GM19035 (cell line): ENCODE measurements around the gene AKT1.
"Not testable (repeated sequence)": the region's sequence is repeated elsewhere in the genome, so short reads cannot be mapped to it uniquely, and the experiment has no call there.

Experiments
- ATAC-seq: cut with Tn5 transposase; IDR thresholded peaks from one replicate; pipeline ENCODE4 v1.9.1; 2021; ENCODE audit not compliant: unreplicated experiment

Gene AKT1

DNA sequence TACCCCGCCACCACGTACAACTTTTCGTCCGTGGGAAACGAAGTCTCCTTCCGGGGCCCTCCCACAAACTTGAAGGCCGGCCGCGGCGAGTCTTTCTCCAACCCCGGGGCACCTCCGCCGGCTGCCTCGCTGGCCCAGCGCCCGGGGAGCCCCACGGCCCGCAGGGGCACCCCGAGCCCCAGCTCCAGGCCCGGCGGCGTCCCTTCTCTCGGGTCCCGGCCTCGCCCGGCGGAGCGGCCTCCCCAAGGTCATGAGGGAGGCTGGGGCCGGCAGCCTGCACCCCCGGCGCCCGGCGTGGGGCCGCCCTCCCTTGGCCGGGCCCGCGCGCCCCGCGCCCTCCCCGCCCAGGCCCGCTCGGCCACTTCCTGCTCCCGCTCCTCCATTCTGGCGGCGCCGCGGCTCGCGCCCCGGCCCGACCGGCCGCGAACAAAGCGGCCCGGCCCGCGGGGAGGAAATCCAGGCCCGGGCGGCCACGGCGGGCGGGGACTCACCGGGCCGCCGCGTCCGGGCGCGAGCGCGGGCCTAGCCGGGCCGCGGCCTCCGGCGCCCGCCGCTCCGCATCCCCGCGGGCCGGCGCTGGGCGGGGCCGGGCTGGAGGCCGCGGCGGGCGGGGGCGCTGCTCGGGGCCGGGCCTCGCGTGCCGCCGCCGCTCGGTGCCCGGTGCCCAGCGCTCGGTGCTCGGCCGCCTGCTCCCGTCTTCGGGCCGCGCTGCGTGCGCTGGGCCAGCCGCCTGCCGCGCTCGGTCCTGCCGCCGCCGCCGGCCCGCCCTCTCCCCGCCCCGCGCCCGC is at the start of gene AKT1:
AKT1 (minus strand) TSS at position 756 of the 788 bp plus-strand sequence. CDS start 3,105 bp downstream, outside the sequence.
- ATAC-seq: peak; percentile 53

DNA sequence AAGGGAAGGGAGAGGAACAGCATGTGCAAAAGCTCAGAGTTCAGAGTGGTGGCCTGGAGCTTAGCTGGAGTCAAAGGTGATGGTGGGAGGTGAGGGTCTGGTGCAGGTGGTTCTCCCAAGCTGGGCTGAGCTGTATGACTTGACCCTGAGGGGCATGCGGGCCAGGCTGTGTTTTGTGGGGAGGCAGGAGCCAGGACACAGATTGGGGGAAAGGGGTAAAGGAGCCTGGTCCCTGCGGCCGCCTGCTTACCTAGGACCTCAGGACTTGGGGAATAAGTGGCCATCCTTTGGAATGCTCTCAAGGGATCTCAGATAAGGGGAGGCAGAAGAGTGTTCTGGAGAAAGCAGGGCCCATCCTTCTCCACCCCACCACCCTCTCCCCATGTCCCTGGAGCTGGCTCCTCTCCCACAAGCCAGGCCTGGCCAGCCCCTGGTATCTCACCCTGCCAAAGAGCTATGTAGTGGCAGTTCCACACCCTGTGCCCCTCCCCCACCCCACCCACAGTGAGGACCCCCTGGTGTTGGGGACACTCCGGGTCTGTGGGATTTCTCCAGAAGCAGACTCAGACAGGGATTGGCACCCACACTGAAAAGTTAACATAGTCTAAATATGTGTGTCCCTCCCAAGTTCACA is 49.6 kb upstream of the AKT1 start:
- ATAC-seq: no peak

DNA sequence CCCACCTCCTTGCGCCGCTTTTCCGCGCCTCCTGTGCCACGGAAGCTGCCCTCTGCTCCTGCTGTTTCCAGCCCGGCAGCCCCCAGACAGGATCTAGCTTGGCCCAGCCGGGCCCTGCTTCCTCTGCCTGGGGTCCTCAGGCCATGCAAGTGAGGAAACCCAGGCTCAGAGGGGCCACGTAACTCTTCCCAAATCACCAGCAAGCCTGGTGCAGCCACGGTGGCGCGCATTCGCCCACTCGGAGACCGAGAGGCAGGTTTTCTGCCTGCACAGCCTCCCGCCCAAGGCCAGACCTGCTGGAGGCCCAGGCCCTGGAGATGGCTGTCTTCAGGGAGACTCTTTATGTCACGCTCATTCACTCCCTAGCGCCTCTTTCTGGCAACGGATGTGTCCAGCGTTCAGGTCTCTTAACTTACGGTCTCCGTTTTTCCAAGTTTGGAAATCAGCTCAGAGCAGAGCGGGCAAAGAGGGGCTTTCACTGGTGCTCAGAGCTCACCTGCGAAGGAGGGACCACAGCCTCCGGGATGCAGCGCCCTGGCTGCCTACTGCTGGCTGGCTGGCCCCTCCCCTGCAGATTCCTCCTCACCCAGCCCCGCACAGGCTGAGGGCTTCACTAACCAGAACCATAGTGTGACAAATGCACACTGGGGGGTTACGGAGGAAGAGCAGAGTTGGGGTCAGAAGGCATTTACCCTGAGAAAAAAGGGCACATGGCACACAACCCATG is 48.9 kb upstream of the AKT1 start:
- ATAC-seq: no peak

DNA sequence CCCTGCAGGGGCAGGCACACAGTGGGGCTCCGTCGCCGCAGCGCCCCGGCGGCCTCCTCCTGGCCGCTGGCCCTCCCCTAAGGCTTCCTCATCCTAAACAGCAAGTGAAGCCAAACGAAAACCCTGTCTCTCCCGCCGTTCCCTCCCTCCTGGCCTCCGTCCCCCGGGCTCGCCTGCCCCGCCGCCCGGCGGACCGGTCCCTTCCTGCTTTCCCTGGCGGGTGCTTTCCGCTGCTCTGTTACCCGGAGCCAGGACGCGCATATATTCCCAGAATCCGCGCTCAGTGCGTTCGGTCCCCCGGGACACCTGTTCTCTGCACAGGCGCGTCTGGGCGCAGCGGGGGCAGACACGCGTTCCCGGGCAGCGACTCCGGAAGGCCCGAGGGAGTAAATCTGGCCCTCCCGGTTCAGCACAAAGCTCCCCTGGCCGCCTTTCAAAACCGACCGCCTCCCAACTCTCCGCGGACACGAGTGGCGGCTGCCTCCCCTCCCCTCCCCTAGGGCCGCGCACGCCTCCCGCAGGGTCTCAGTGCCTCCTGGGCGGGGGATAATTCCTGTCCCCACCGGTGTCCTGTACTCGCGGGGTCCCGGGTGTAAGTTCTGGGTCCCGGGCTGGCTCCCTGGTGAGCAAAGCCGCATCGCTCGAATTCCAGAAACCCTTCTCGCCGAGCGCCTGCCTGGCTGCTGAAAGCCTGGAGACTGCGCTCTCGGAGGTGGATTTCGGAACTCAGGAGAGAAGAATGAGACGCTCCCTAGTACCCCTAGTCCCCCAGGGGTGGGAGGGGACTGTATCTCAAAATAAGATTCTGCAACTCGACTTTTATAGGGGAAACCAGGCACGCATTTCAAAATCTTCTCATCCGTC is 48.1 kb upstream of the AKT1 start:
- ATAC-seq: no peak

DNA sequence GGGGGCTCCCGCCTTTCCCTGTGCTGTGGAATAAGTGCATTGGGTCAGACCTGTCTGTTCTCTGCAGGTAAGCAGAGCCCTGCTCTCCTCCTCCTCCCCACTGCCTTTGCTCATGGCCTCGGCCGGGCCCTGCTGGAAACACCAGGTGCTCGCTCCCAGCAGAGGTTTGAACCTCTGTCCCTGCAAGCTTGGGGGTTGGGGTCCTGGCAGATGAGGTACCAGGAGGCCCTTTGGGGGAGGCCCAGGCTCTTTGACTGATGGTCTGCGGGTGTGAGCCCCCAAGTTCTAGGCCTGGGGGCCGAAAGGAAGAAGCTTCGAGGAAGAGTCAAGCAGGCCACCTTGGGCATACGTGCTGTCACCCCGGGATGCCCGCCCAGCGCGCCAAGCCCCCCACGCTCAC is 47.5 kb upstream of the AKT1 start:
- no peak for ATAC-seq

DNA sequence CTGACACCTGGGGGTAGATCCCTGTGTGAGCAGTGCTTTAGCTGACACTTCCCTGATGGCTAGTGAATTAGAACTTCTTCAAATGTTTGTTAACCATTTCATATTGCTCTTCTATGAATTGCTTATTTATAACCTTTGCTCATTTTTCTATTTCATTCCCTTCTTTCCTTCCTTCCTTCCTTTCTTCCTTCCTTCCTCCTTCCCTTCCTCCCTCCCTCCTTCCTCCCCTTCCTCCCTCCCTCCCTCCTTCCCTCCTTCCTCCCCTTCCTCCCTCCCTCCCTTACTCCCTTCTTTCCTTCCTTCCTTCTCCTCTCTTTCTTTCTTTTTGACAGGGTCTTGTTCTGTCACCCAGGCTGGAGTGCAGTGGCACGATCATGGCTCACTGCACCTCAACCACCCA is 46.2 kb upstream of the AKT1 start:
- no peak for ATAC-seq

DNA sequence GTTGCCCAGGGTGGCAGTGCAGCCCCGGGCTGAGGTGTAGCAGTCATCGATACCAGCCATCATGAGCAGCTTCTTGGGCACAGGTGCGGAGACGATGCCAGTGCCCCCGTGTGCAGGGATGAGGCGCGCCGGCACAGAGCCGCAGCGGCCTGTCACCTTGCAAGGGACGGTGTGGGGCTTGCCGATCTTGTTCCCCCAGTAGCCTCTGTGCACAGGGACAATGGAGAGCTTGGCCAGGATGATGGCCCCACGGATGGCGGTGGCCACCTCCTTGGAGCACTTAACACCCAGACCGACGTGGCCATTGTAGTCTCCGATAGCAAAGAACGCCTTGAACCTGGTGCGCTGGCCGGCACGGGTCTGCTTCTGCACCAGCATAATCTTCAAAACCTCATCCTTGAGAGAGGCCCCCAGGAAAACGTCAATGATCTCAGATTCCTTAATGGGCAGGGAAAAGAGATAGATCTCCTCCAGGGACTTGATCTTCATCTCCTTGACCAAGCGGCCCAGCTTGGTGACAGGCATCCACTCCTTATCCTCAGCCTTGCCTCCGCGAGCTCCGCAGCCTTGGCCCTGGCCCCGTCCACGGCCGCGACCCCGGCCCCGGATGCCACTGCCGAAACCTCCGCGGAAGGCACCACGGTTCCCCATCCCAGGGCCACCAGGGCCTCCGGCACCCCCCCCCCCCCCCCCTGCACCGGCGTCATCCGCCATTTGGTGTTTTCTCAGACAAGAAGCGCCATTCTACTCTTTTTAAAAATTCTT is 40.8 kb upstream of the AKT1 start:
- not testable (repeated sequence) for ATAC-seq

DNA sequence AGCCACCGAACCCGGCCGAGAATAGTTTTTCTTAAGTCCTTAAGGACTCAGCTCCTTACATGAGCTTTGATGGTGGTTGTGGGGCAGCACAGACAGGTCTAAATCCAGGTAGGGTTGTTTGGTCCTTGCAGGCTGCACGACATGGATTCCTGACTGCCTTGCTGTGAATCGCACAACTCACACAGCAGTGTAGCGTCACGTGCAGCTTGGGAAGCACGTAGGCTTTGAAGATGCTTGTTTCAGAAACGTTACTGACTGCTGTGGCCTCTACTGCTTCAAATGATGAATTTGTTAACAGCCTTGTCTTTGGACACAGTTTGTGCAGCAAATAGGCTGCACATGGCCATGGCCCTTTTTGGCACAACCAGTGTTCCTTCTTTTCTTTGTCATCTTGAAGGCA is 35.2 kb upstream of the AKT1 start:
- no peak for ATAC-seq

DNA sequence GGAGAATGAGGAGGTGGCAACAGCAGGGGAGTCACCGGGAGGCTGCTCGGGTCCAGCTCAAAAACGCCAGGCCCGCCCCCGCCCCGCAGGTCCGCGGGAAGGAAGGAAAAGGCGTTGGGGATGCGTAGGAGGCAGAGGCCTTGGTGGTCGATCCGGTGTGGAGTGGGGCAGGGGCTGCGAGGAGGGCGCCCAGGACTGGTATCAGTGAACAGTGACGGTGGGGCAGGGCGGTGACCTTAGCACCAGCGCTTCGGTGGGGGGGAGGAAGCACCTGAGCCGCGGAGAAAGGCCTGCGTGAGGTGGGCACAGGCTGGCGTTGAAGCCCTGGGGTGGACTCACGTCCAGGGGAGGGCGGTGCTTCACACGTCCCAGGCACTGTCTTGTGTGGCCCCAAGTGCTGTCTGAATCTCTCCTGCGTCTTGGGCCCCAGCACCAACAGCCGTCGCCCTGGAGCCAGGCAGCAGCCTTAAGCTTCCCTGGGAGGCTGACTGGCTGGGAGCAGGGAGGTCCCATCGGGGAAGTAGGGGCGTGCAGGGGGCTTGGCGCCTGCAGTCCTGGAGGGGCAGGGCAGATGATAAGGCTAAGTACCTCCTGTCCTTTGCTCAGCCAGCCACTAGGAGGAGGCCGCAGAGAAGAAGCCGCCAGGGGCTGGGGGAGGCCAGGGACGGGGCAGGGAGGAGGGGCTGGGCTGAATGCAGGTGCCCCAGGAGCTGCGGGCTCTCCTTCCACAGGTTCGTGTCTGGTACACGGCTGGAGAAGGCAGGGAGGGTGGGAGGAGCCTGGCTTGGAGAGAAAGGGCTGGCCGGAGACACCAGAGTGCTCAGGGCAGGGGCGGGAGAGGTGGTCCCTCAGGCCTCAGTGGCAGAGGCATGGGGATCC is 31.9 kb upstream of the AKT1 start:
- no peak for ATAC-seq

DNA sequence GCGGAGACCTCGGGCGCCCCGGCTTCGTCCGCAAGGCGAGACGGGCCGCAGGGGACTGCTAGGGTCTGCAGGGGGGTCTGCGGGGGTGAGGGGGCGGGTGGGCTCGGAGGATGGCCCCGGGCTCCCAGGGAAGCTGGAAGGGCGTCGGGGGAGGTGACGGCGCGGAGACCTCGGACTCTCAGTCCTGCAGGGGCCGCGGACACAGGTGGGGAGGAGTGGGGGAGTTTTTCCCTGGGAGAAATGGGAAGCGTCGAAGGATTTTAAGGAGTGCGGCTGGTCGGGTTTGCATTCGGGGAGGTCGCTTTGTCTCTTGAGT is 31.3 kb upstream of the AKT1 start:
- no peak for ATAC-seq

DNA sequence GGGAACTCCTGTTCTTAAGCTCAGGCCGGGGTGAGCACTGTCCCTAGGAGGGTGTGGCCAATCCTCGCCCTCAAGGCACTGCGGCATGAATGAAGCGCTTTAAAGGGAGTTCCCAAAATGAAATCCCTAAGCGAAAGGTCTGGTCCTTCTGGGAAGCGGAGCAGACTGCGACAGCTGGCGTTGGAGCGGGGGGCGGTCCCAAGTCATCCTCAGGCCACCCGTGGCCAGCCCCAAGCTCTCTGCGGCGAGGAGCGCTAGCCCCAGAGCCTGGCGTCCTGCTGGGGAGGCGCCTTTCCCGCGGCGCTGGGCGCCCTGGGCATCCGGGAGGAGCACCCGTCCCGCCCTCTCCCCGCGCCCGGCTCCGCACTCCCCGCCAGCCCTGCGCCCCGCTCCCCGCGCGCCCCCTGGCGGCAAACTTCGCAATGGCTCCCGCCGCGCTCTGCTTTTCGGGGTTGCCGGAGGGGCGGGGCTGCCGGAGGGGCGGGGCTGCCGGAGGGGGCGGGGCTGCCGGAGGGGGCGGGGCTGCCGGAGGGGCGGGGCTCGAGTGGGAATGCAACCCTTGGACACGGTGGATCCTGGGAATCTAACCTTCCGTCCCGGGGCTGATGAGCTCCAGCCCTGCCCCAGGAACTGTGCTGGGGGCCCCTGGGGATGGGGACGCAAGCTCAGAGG is 30.8 kb upstream of the AKT1 start:
- ATAC-seq: peak; percentile 89

DNA sequence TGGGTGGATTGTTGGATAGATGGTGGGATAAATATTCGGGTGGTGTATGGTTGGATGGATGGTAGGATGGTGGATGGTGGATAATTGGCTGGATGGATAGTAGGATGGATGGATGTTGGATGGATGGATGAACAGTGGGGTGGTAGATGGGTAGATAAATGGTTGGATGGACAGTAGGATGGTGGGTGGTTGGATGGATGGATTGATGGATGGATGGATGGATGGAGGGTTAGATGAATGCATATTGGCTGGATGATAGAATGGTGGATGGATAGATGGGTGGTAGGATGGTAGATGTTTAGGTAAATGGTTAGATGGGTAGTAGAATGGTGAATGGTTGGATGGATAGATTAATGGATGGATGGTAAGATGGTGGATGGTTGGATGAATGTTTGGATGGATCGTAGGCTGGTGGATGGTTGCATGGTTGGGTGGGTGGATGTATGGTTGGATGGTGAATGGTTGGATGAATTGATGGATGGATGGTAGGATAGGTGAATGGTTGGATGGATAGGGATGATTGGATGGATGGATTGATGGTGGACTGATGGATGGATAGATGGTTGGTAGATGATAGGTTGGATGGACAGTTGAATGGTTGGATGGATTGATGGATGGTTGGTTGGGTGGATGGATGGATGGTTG is 28.9 kb upstream of the AKT1 start:
- no peak for ATAC-seq

DNA sequence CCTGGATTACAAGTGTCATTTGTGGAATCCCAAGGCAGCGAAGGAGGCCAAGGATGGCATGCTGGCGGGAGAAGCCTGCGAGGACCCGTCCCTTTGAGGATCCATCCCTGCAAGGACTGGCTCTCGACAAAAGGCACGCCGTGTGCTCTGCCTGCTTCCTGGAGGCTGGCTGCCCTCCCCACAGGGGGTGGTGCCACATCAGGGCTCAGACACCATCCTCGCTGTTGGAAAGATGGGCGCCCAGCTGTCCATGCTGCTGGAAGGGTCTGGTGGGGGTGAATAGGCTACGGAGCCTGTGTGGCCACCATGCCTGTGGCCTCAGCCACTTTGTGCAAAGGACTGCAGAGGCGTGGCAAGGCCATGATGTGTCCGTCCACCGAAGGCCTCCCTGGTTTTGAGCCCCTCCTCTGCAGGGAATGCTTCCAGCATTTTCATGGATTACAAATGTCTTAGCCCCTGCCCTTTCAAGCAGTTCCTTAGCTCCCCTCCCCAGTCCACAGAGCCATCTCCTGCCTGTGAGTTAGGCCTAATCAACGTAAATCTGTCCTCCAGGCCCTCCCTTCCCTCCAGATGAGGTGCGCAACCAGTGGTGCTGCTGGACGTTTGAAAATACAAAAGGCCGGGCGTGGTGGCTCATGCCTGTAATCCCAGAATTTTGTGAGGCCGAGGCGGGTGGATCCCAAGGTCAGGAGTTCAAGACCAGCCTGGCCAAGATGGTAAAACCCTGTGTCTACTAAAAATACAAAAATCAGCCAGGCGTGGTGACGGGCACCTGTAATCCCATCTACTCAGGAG is 27.5 kb upstream of the AKT1 start:
- ATAC-seq: no peak

DNA sequence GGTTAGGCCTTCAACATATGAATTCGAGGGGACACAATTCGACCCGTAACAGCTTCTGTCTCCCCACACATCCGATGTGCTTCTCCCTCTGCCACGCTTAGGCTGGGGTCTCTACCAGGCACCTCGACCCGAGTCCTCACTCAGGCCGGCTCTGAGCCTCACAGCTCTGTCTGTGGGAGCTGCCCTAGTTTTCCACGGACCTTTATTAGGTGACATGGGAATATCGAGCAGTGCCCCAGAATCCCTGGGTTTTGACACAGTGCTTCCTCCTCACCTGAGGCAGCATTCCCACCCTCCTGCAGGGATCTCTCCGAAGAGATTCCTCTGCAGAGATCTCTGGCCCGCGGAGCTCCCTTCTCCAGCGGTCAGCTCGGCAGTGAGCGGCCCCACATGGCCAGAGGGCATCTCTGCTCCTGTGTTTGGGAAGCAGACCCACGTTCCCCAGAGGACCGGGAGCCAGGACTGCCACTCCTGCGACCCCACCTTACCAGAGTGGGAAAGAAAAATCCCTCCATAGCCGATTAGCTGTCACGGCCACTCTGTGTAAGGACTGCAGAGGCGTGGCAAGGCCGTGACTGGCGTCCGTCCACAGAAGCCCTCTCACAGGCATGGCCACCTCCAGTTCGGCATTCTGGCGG is 26.5 kb upstream of the AKT1 start:
- no peak for ATAC-seq

DNA sequence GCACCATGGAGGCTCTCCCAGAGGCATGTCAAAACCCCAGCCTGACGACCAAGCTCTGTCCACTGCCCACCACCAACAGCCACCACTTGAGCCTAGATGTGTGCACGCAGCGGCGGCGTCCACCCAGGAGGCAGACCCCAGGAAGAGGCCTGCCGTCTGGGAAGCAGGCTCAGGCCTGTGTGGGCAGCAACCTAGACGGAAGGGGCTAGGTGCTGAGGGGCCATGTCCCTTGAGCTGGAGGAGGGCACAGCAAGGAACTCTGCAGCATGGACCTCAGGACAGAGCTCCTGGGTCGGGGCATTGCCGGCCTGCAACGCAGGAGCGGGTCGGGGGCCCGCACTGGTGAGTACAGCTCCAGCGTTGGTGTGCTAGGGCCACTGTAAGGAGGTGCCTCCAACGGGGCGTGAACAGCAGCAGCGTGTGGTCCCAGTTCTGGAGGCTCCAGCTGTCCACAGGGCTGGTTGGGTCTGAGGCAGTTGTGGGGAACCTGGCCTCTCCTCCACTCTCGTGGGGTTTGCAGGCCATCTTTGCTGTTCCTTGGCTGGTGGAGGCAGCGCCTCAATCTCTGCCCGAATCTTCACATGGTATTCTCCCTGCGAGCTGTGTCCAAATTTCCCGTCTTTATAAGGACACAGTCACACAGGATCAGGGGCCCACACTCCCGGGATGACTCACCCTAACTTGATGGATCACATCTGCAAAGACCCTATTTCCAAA is 25.8 kb upstream of the AKT1 start:
- ATAC-seq: no peak

DNA sequence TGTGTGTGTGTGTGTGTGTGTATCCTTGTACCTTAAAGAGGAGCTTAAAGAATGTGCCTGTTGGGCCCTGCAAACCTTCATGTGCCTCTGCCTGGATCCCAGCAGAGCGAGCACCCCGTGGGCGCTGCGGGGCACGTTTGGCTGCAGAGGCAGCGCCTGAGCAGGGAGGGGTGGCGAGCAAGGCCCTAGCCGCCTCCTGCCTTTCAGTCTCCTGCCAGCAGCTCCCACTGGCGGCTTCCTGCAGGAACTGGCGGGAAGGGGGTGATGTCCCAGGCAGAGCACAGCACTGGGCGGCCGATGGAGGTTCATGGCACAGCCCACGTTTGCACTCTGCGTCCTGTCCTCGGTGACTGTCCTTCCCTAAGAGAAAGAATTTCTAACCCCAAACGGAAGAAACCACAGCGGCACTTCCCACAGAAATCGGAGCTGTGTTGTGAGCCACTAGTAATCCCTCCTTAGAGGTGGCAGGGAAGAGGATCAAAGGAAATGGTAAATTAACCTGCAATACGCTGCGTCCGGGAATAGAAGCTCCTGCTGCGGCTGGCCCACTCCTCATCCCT is 25.2 kb upstream of the AKT1 start:
- no peak for ATAC-seq
